Stimulated activated CD8-positive, alpha-beta memory T cell treated with anti-CD3 and anti-CD28 coated beads, Interleukin-2, amount 100 ng/mL, for 1 hour (primary cell): ENCODE data around the gene TAGLN3.

Experiments
- DNase-seq, 2 donors: peaks; one replicate each; pipeline ENCODE4 v3.0.0-alpha.2; 2020; ENCODE audit warnings: low read depth in 2 of 2

Gene TAGLN3

GRCh38 chr3:111998636-111999483 lies at the start of gene TAGLN3:
Gene TAGLN3 (plus strand): TSS chr3:111998922. CDS start chr3:111999423, 501 bp downstream.
- DNase-seq: no peak

GRCh38 chr3:111949712-111950111 lies 49.0 kb upstream of the TAGLN3 start:
- DNase-seq: no peak

GRCh38 chr3:111951032-111951431 lies 47.7 kb upstream of the TAGLN3 start:
- DNase-seq: no peak

- DNase-seq: no peak
These were observed 46.6 kb upstream of the TAGLN3 start for GRCh38 chr3:111952086-111952485.

- DNase-seq: no peak
These were observed 45.8 kb upstream of the TAGLN3 start for GRCh38 chr3:111952866-111953450.

GRCh38 chr3:111954228-111954990 lies 44.3 kb upstream of the TAGLN3 start:
- no peak for DNase-seq

GRCh38 chr3:111955876-111956275 lies 42.8 kb upstream of the TAGLN3 start:
- no peak for DNase-seq

- DNase-seq: no peak
These were observed 42.3 kb upstream of the TAGLN3 start for GRCh38 chr3:111956449-111956848.

GRCh38 chr3:111956995-111957734 lies 41.6 kb upstream of the TAGLN3 start:
- DNase-seq: no peak

- DNase-seq: no peak
These were observed 37.1 kb upstream of the TAGLN3 start for GRCh38 chr3:111961461-111962164.

- no peak for DNase-seq
These were observed 35.3 kb upstream of the TAGLN3 start for GRCh38 chr3:111963424-111963823.

- no peak for DNase-seq
These were observed 33.2 kb upstream of the TAGLN3 start for GRCh38 chr3:111965484-111965883.

- DNase-seq: no peak
These were observed 31.7 kb upstream of the TAGLN3 start for GRCh38 chr3:111967068-111967467.

GRCh38 chr3:111967651-111968274 lies 31.0 kb upstream of the TAGLN3 start:
- peak; percentile 59 to 60 for DNase-seq

GRCh38 chr3:111968319-111969054 lies 30.2 kb upstream of the TAGLN3 start:
- DNase-seq: no peak

- DNase-seq: no peak
These were observed 28.3 kb upstream of the TAGLN3 start for GRCh38 chr3:111970376-111970775.

GRCh38 chr3:111971533-111972130 lies 27.1 kb upstream of the TAGLN3 start:
- DNase-seq: no peak

GRCh38 chr3:111972891-111973290 lies 25.8 kb upstream of the TAGLN3 start:
- no peak for DNase-seq

GRCh38 chr3:111975131-111975530 lies 23.6 kb upstream of the TAGLN3 start:
- DNase-seq: no peak

GRCh38 chr3:111976254-111976653 lies 22.5 kb upstream of the TAGLN3 start:
- no peak for DNase-seq
